Stimulated activated effector memory CD8-positive, alpha-beta T cell treated with anti-CD3 and anti-CD28 coated beads, Interleukin-12 subunit alpha, Interleukin-12 subunit beta, amount 100 ng/mL, for 72 hours (primary cell): ENCODE data around the gene ALAS1.

Source experiments
- ATAC-seq: fragments of 150-1000 bp; cut with Tn5 transposase; 2 replicates; pipeline ENCODE4 v1.10.0; 2021
- DNase-seq, 2 donors: peaks; one replicate each; pipeline ENCODE4 v3.0.0; 2021 to 2022; ENCODE audit warnings: low spot score in 2 of 2
- H3K27ac Mint-ChIP-seq: one replicate; pipeline ENCODE4 v1.8.0; 2022; ENCODE audit warnings: mild to moderate bottlenecking, mixed read lengths
- H3K36me3 Mint-ChIP-seq: one replicate; pipeline ENCODE4 v1.8.0; 2022; ENCODE audit warnings: mild to moderate bottlenecking, mixed read lengths
- H3K4me1 Mint-ChIP-seq: one replicate; pipeline ENCODE4 v1.8.0; 2022; ENCODE audit warnings: mixed read lengths
- H3K4me3 Mint-ChIP-seq: one replicate; pipeline ENCODE4 v1.8.0; 2022; ENCODE audit warnings: mild to moderate bottlenecking, mixed read lengths
- H3K9me3 Mint-ChIP-seq: one replicate; pipeline ENCODE4 v1.8.0; 2022; ENCODE audit warnings: mixed read lengths

The ALAS1 gene

GRCh38 chr3:52229656-52230055 is 31.7 kb downstream of the ALAS1 start:
- Mint-ChIP-seq H3K9me3 (no peaks in the 10 kb centered on the region), H3K27ac (peak overlapping the region; percentile 94), H3K4me1 (peaks cover 47% of the 10 kb centered on the region), H3K36me3 (peaks cover 75% of the 10 kb centered on the region), H3K4me3 (no peak overlapping the region)
- no peak for ATAC-seq
- no peak for DNase-seq

GRCh38 chr3:52230461-52230860 is 32.5 kb downstream of the ALAS1 start:
- H3K36me3 Mint-ChIP-seq, result peaks cover 83% of the 10 kb centered on the region
- DNase-seq (no peak), ATAC-seq (no peak)
- H3K4me3 Mint-ChIP-seq, result no peak overlapping the region
- peaks cover 50% of the 10 kb centered on the region for H3K4me1 Mint-ChIP-seq
- no peaks in the 10 kb centered on the region for H3K9me3 Mint-ChIP-seq
- peak overlapping the region; percentile 94 for H3K27ac Mint-ChIP-seq

GRCh38 chr3:52230889-52231499 is 33.0 kb downstream of the ALAS1 start:
- peak overlapping the region; percentile 94 for H3K27ac Mint-ChIP-seq
- peaks cover 88% of the 10 kb centered on the region for H3K36me3 Mint-ChIP-seq
- ATAC-seq (no peak), DNase-seq (no peak)
- H3K9me3 Mint-ChIP-seq, result no peaks in the 10 kb centered on the region
- H3K4me1 Mint-ChIP-seq, result peaks cover 50% of the 10 kb centered on the region
- H3K4me3 Mint-ChIP-seq, result no peak overlapping the region

GRCh38 chr3:52231502-52232278 is 33.7 kb downstream of the ALAS1 start:
- Mint-ChIP-seq H3K9me3 (no peaks in the 10 kb centered on the region), H3K27ac (peak overlapping the region; percentile 94), H3K36me3 (peaks cover 91% of the 10 kb centered on the region), H3K4me1 (peaks cover 50% of the 10 kb centered on the region), H3K4me3 (peak overlapping the region; percentile 51)
- peak; percentile 94 to 95 for DNase-seq
- ATAC-seq, result peak; percentile 83

- DNase-seq (no peak), ATAC-seq (no peak)
Observed at GRCh38 chr3:52232279-52233107, 34.5 kb downstream of the ALAS1 start.

GRCh38 chr3:52233108-52233591 is 35.2 kb downstream of the ALAS1 start:
- H3K4me3 Mint-ChIP-seq, result no peak overlapping the region

More at GRCh38 chr3:52232279-52233107, 34.5 kb downstream of the ALAS1 start:
- Mint-ChIP-seq H3K36me3 (peaks cover 87% of the 10 kb centered on the region), H3K27ac (peak overlapping the region; percentile 94), H3K4me1 (peaks cover 53% of the 10 kb centered on the region), H3K4me3 (peak overlapping the region; percentile 51), H3K9me3 (no peaks in the 10 kb centered on the region)

GRCh38 chr3:52233968-52234367 is 36.0 kb downstream of the ALAS1 start:
- peaks cover 65% of the 10 kb centered on the region for H3K4me1 Mint-ChIP-seq
- no peak overlapping the region for H3K4me3 Mint-ChIP-seq
- DNase-seq, result no peak
- no peak for ATAC-seq
- no peaks in the 10 kb centered on the region for H3K9me3 Mint-ChIP-seq
- H3K36me3 Mint-ChIP-seq, result peaks cover 75% of the 10 kb centered on the region
- H3K27ac Mint-ChIP-seq, result peak overlapping the region; percentile 94

More at GRCh38 chr3:52233108-52233591, 35.2 kb downstream of the ALAS1 start:
- no peak for DNase-seq
- Mint-ChIP-seq H3K9me3 (no peaks in the 10 kb centered on the region), H3K27ac (peak overlapping the region; percentile 94), H3K36me3 (peaks cover 81% of the 10 kb centered on the region), H3K4me1 (peaks cover 60% of the 10 kb centered on the region)
- no peak for ATAC-seq

- Mint-ChIP-seq H3K36me3 (peaks cover 72% of the 10 kb centered on the region), H3K4me1 (peaks cover 67% of the 10 kb centered on the region), H3K4me3 (no peak overlapping the region), H3K9me3 (no peaks in the 10 kb centered on the region), H3K27ac (peak overlapping the region; percentile 94)
- ATAC-seq (no peak), DNase-seq (no peak)
Observed at GRCh38 chr3:52234516-52235447, 36.8 kb downstream of the ALAS1 start.

- H3K9me3 Mint-ChIP-seq, result no peaks in the 10 kb centered on the region
- DNase-seq (no peak), ATAC-seq (no peak)
- peak overlapping the region; percentile 88 for H3K4me3 Mint-ChIP-seq
- H3K36me3 Mint-ChIP-seq, result peaks cover 66% of the 10 kb centered on the region
- peaks cover 79% of the 10 kb centered on the region for H3K4me1 Mint-ChIP-seq
- H3K27ac Mint-ChIP-seq, result peak overlapping the region; percentile 94
Observed at GRCh38 chr3:52236424-52236886, 38.5 kb downstream of the ALAS1 start.

GRCh38 chr3:52237006-52237656 is 39.2 kb downstream of the ALAS1 start:
- H3K9me3 Mint-ChIP-seq, result no peaks in the 10 kb centered on the region
- peak overlapping the region; percentile 88 for H3K4me3 Mint-ChIP-seq
- peaks cover 79% of the 10 kb centered on the region for H3K4me1 Mint-ChIP-seq
- peaks cover 59% of the 10 kb centered on the region for H3K36me3 Mint-ChIP-seq
- DNase-seq (no peak), ATAC-seq (no peak)
- H3K27ac Mint-ChIP-seq, result peak overlapping the region; percentile 94

- ATAC-seq (no peak), DNase-seq (no peak)
- peaks cover 54% of the 10 kb centered on the region for H3K36me3 Mint-ChIP-seq
- H3K4me1 Mint-ChIP-seq, result peaks cover 76% of the 10 kb centered on the region
- peak overlapping the region; percentile 88 for H3K4me3 Mint-ChIP-seq
- no peaks in the 10 kb centered on the region for H3K9me3 Mint-ChIP-seq
- peak overlapping the region; percentile 94 for H3K27ac Mint-ChIP-seq
Observed at GRCh38 chr3:52237657-52238172, 39.8 kb downstream of the ALAS1 start.

GRCh38 chr3:52238193-52238760 is 40.3 kb downstream of the ALAS1 start:
- Mint-ChIP-seq H3K4me1 (peaks cover 79% of the 10 kb centered on the region), H3K36me3 (peaks cover 48% of the 10 kb centered on the region)
- ATAC-seq, result no peak

More at GRCh38 chr3:52238193-52238760, 40.3 kb downstream of the ALAS1 start:
- no peak for DNase-seq
- Mint-ChIP-seq H3K27ac (peak overlapping the region; percentile 94), H3K4me3 (peak overlapping the region; percentile 88), H3K9me3 (peaks cover 2% of the 10 kb centered on the region)
